Rectal smooth muscle tissue (tissue), 1 donor: ENCODE measurements around the gene SIPA1L3.
A peak's percentile ranks its signal among the peaks of the same experiment; 100 is the strongest.

Experiments used
- H3K27ac ChIP-seq: one replicate; pipeline ENCODE4 v1.7.0; 2013; ENCODE audit warnings: low read depth, low read length, inconsistent platforms
- H3K27me3 ChIP-seq: one replicate; pipeline ENCODE4 v1.7.0; 2013; ENCODE audit warnings: low read length; ENCODE audit not compliant: control insufficient read depth, insufficient read depth
- H3K36me3 ChIP-seq: one replicate; pipeline ENCODE4 v1.7.0; 2013; ENCODE audit warnings: low read length; ENCODE audit not compliant: control insufficient read depth, insufficient read depth
- H3K4me1 ChIP-seq: one replicate; pipeline ENCODE4 v1.7.0; 2013; ENCODE audit warnings: low read length; ENCODE audit not compliant: control insufficient read depth, insufficient read depth
- H3K4me3 ChIP-seq: one replicate; pipeline ENCODE4 v1.7.0; 2013; ENCODE audit warnings: low read length
- H3K9ac ChIP-seq: one replicate; pipeline ENCODE4 v1.7.0; 2013; ENCODE audit warnings: low read length

Gene SIPA1L3

DNA sequence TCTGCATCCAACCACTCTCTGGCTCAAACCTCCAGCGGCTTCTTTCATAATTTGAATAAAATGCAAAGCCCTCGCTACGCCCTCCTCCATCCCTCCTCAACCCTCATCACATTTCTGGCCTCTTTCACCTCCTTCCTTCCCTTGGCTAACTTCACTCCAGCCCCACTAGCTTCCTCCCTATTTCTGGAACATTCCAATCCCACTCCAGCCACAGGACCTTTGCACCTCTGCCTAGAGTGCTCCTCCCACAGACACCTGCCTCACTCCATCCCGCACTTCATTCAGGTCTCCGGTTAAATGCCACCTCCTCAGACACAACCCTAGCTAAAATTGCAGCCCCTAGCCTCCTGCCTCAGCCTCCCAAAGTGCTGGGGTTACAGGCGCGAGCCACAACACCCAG, 324.9 kb downstream of the SIPA1L3 start:
- no peaks in the 10 kb centered on the region for H3K4me1 ChIP-seq
- no peak overlapping the region for H3K27ac ChIP-seq
- no peaks in the 10 kb centered on the region for H3K36me3 ChIP-seq
- H3K9ac ChIP-seq = no peak overlapping the region
- no peak overlapping the region for H3K4me3 ChIP-seq
- peaks cover 28% of the 10 kb centered on the region for H3K27me3 ChIP-seq

- no peak overlapping the region for H3K4me3 ChIP-seq
- H3K27me3 ChIP-seq = peaks cover 13% of the 10 kb centered on the region
- no peaks in the 10 kb centered on the region for H3K4me1 ChIP-seq
- H3K36me3 ChIP-seq = no peaks in the 10 kb centered on the region
- H3K9ac ChIP-seq = no peak overlapping the region
- no peak overlapping the region for H3K27ac ChIP-seq
Observed at GRCh38 chr19:38233740-38234251, 326.8 kb downstream of the SIPA1L3 start.

DNA sequence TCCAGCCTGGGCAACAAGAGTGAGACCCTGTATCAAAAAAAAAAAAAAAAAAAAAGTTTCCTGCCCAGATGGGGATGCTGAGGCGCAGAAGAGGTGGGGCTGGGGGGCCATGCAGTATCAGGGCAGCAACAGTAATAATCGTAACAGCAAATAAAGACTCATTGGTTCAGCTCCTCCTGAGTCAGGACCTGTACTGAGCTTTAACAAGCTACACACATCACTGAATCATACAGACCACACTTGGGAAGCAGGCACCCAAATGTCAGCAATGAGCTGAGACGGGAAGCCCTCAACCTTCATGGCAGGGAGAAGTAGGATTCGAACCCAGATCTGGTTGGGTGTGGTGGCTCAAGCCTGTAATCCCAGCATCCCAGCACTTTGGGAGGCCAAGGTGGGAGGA, 327.6 kb downstream of the SIPA1L3 start:
- Histone ChIP-seq H3K27me3 (peaks cover 8% of the 10 kb centered on the region), H3K4me3 (no peak overlapping the region)

DNA sequence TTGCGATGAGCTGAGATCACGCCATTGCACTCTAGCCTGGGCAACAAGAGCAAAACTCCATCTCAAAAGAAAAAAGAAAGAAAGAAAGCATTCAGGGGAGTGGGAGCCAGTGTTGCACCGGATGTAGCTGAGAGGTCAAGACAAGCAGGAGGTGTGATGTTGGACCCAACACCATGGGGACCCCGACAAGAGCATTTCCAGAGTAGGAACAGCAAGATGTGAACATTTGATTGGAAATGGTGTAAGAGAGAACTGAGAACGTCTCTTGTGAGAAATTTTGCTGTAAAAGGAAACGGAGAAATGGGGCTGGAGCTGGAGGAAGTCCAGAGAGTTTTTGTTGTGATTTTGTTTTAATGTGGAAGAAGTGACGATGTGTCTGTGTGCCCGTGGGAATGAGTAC, 332.8 kb downstream of the SIPA1L3 start:
- Histone ChIP-seq H3K27me3 (no peaks in the 10 kb centered on the region), H3K9ac (no peak overlapping the region), H3K4me1 (no peaks in the 10 kb centered on the region), H3K27ac (no peak overlapping the region), H3K4me3 (no peak overlapping the region), H3K36me3 (no peaks in the 10 kb centered on the region)

More for the DNA sequence above, 327.6 kb downstream of the SIPA1L3 start:
- Histone ChIP-seq H3K27ac (no peak overlapping the region), H3K4me1 (no peaks in the 10 kb centered on the region), H3K36me3 (no peaks in the 10 kb centered on the region), H3K9ac (no peak overlapping the region)

- Histone ChIP-seq H3K27ac (no peak overlapping the region), H3K4me1 (peaks cover 3% of the 10 kb centered on the region), H3K36me3 (no peaks in the 10 kb centered on the region), H3K27me3 (no peaks in the 10 kb centered on the region), H3K9ac (no peak overlapping the region), H3K4me3 (no peak overlapping the region)
Observed at GRCh38 chr19:38243279-38243673, 336.3 kb downstream of the SIPA1L3 start.

DNA sequence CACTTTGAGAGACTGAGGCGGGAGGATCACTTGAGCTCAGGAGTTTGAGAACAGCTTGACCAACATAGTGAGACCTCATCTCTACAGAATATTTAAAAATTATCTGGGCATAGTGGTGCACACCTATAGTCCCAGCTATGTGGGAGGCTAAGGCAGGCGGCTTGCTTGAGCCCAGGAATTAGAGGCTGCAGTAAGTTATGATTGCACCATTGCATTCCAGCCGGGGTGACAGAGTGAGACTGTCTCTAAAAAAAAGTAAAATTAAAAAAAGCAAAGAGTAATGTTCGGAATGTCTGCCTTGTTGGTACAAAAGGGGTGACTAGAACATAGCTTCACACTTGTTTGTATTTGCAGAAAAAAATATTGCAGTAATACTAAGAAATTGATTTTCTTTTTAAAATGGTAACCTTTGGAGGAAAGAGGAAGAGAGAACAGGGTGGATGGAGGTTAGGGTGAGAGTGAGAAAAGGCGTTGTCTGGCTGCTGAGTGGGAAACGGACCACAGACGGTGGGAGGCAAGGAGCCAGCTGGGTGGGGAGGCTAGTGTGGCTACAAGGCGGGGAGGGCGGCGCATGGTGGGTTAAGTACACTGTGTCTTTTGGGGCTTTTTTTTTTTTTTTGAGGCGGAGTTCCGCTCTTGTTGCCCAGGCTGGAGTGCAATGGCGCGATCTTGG, 339.0 kb downstream of the SIPA1L3 start:
- no peak overlapping the region for H3K9ac ChIP-seq
- no peaks in the 10 kb centered on the region for H3K27me3 ChIP-seq
- no peak overlapping the region for H3K4me3 ChIP-seq
- no peaks in the 10 kb centered on the region for H3K36me3 ChIP-seq
- H3K27ac ChIP-seq = no peak overlapping the region
- peaks cover 8% of the 10 kb centered on the region for H3K4me1 ChIP-seq

DNA sequence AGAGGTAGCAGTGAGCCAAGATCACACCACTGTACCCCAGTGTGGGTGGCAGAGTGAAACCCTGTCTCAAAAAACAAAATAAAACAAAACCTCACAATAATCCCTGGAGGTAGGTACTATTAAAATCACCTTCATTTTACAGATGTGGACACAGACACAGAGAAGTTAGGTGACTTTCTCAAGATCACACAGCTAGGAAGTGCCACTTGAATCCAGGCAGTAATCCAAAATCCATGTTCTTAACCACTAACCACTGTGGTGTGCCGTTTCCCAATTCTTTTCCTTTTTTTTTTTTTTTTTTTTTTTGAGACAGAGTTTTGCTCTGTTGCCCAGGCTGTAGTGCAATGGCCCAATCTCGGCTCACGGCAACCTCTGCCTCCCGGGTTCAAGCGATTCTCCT, 340.1 kb downstream of the SIPA1L3 start:
- H3K27ac ChIP-seq = no peak overlapping the region
- H3K4me1 ChIP-seq = peaks cover 10% of the 10 kb centered on the region
- no peaks in the 10 kb centered on the region for H3K27me3 ChIP-seq
- no peak overlapping the region for H3K4me3 ChIP-seq
- H3K9ac ChIP-seq = no peak overlapping the region
- H3K36me3 ChIP-seq = no peaks in the 10 kb centered on the region

DNA sequence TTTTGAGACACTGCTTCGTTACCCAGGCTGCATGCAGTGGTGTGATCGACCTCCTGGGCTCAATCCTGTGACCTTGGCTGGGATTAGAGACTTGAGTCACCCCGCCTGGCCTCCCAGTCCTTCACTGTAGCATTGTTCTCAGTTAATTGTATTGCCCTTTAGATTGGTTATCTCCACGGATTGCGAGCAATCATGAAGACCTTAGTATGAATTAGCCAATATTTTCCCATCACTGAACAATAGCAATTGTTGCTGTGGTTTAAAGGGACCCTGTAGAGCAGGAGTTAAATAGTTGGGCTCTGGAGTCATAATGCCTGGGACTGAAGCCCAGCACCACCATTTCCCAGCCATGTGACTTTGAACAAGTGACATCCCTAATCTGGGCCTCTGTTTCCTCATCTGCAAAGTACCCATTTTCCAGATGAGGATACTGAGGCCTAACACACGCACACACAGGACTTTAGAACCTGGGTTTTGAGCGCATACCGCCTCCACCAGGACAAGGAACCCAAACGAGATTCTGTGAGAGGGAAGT, 340.8 kb downstream of the SIPA1L3 start:
- peak overlapping the region; percentile 11 for H3K27ac ChIP-seq
- H3K4me1 ChIP-seq = peaks cover 16% of the 10 kb centered on the region
- H3K4me3 ChIP-seq = no peak overlapping the region
- no peak overlapping the region for H3K9ac ChIP-seq
- no peaks in the 10 kb centered on the region for H3K27me3 ChIP-seq
- H3K36me3 ChIP-seq = no peaks in the 10 kb centered on the region

DNA sequence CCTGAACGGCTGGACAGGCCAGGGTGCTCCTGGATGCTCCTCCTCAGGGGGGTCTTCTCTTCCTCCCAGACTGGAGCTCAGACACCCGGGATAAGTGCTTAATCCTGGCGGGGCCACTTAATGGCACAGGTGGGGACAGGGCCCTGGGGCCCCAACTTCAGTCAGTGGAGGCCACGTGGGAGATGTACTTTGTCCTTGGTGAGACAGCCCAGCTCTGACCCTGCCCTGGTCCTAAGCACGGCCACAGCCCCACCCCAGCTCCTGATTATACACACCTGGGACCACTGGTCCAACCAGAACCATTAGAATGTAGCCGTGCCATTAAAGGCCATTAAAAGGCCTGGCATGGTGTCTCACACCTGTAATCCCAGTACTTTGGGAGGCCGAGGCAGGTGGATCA, 341.4 kb downstream of the SIPA1L3 start:
- Histone ChIP-seq H3K4me1 (peaks cover 20% of the 10 kb centered on the region), H3K27me3 (no peaks in the 10 kb centered on the region), H3K36me3 (no peaks in the 10 kb centered on the region), H3K4me3 (no peak overlapping the region), H3K27ac (peak overlapping the region; percentile 11), H3K9ac (no peak overlapping the region)

- Histone ChIP-seq H3K27ac (peak overlapping the region; percentile 96), H3K36me3 (no peaks in the 10 kb centered on the region), H3K4me1 (peaks cover 27% of the 10 kb centered on the region), H3K27me3 (no peaks in the 10 kb centered on the region), H3K4me3 (no peak overlapping the region), H3K9ac (no peak overlapping the region)
Observed at GRCh38 chr19:38250428-38250820, 343.4 kb downstream of the SIPA1L3 start.

- Histone ChIP-seq H3K9ac (no peak overlapping the region), H3K4me1 (peaks cover 27% of the 10 kb centered on the region), H3K36me3 (no peaks in the 10 kb centered on the region), H3K27ac (peak overlapping the region; percentile 96), H3K27me3 (no peaks in the 10 kb centered on the region), H3K4me3 (peak overlapping the region; percentile 44)
Observed at GRCh38 chr19:38250821-38251563, 344.0 kb downstream of the SIPA1L3 start.

DNA sequence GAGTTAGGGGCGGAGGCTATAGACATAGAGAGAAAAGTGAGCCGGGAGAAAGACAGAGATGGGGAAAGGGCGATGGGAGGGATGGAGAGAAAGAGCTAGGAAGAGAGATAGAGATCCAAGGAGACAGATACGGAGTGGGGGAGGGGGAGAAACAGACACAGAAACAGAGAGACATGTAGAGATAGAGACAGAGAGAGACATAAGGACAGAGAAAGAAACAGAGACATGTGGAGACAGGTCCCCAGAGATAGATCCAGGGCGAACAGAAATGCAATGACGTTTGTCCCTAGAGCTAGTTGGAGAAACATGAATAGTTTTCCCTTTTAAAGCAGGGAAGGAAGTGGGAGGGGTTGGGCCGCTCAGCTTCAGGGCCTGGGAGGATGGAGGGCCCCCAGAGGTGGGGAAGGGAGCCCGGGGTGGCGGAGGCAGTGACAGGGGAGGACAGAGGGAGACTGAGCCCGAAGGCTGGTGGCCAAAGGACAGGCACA, 344.6 kb downstream of the SIPA1L3 start:
- H3K9ac ChIP-seq = peak overlapping the region; percentile 64
- peak overlapping the region; percentile 44 for H3K4me3 ChIP-seq
- H3K27me3 ChIP-seq = no peaks in the 10 kb centered on the region

More for the DNA sequence above, 344.6 kb downstream of the SIPA1L3 start:
- Histone ChIP-seq H3K4me1 (peaks cover 27% of the 10 kb centered on the region), H3K27ac (peak overlapping the region; percentile 96), H3K36me3 (no peaks in the 10 kb centered on the region)
